HEK293 (cell line): ENCODE data around the gene TPI1.

ENCODE experiments used
- CTCF ChIA-PET: fragments of 350-600 bp; formaldehyde crosslinking; extraction: SDS; loops from one replicate; lab custom pipeline; 2021; ENCODE audit warnings: antibody characterized with exemption; lab: Yijun Ruan, JAX
- POLR2A ChIA-PET: fragments of 300-600 bp; formaldehyde crosslinking; extraction: SDS; loops from one replicate; lab custom pipeline; 2020; ENCODE audit warnings: antibody characterized with exemption, inconsistent platforms; lab: Yijun Ruan, JAX
- H3K27ac ChIP-seq: fragments of 200-500 bp; sonication (Bioruptor generic); 2 replicates; pipeline ENCODE4 v1.5.1; 2014; ENCODE audit warnings: low read depth, low read length, control low read depth, inconsistent platforms; ENCODE audit errors: extremely low read depth
- H3K36me3 ChIP-seq, 2 experiments: fragments of 200-500 bp in 1 of 2; sonication (Bioruptor generic) in 1 of 2; 1 replicate in 1 of 2; 2 replicates in 1 of 2; pipeline ENCODE4 v1.5.1; 2014 to 2017; ENCODE audit warnings: inconsistent platforms in 2 of 2, low read length in 2 of 2; ENCODE audit not compliant: control insufficient read depth in 2 of 2, insufficient read depth in 1 of 2
- H3K4me1 ChIP-seq: fragments of 200-500 bp; sonication (Bioruptor generic); 2 replicates; pipeline ENCODE4 v1.5.1; 2014; ENCODE audit warnings: mild to moderate bottlenecking, low read length, inconsistent platforms; ENCODE audit not compliant: control insufficient read depth, insufficient read depth
- H3K4me3 ChIP-seq: 2 replicates; pipeline ENCODE4 v1.5.1; 2011; ENCODE audit warnings: low read depth, mild to moderate bottlenecking, control low read depth, low read length, moderate library complexity
- H3K9me3 ChIP-seq: fragments of 200-500 bp; sonication (Bioruptor generic); 2 replicates; pipeline ENCODE4 v1.5.1; 2014; ENCODE audit warnings: low read depth, low read length, inconsistent platforms; ENCODE audit not compliant: control insufficient read depth, insufficient read depth
- OSR2 ChIP-seq: fragments of 450-650 bp; formaldehyde crosslinking; IDR thresholded peaks from 2 replicates; pipeline ENCODE4 v1.5.1; 2016; ENCODE audit warnings: missing biosample characterization, missing genetic modification characterization
- OVOL3 ChIP-seq: fragments of 450-650 bp; formaldehyde crosslinking; IDR thresholded peaks from 2 replicates; pipeline ENCODE4 v1.5.1; 2016; ENCODE audit warnings: missing biosample characterization, missing genetic modification characterization
- REPIN1 ChIP-seq: fragments of 450-650 bp; formaldehyde crosslinking; IDR thresholded peaks from 2 replicates; pipeline ENCODE4 v1.5.1; 2017; ENCODE audit warnings: missing biosample characterization, missing genetic modification characterization, low read depth
- SP2 ChIP-seq: fragments of 450-650 bp; formaldehyde crosslinking; IDR thresholded peaks from 2 replicates; pipeline ENCODE4 v1.5.1; 2016; ENCODE audit warnings: missing biosample characterization, missing genetic modification characterization
- TCF7L2 ChIP-seq: IDR thresholded peaks from 2 replicates; pipeline ENCODE4 v1.6.1; 2011; ENCODE audit warnings: low read depth, mild to moderate bottlenecking, inconsistent platforms, low read length, moderate library complexity, borderline replicate concordance
- TRIM28 ChIP-seq: IDR thresholded peaks from 2 replicates; pipeline ENCODE4 v1.6.1; 2011; ENCODE audit warnings: low read length, control low read depth, borderline replicate concordance
- ZBTB1 ChIP-seq: fragments of 450-650 bp; formaldehyde crosslinking; IDR thresholded peaks from 2 replicates; pipeline ENCODE4 v1.5.1; 2016; ENCODE audit warnings: missing biosample characterization, missing genetic modification characterization
- ZEB2 ChIP-seq: fragments of 450-650 bp; formaldehyde crosslinking; IDR thresholded peaks from 2 replicates; pipeline ENCODE4 v1.5.1; 2016; ENCODE audit warnings: missing biosample characterization, missing genetic modification characterization
- ZIC2 ChIP-seq: fragments of 450-650 bp; formaldehyde crosslinking; IDR thresholded peaks from 2 replicates; pipeline ENCODE4 v1.5.1; 2016; ENCODE audit warnings: missing biosample characterization, missing genetic modification characterization
- ZNF169 ChIP-seq: fragments of 450-650 bp; formaldehyde crosslinking; IDR thresholded peaks from 2 replicates; pipeline ENCODE4 v1.5.1; 2016; ENCODE audit warnings: missing biosample characterization, missing genetic modification characterization
- ZNF239 ChIP-seq: fragments of 450-650 bp; formaldehyde crosslinking; IDR thresholded peaks from 2 replicates; pipeline ENCODE4 v1.5.1; 2016; ENCODE audit warnings: missing biosample characterization, missing genetic modification characterization
- ZNF248 ChIP-seq: fragments of 450-650 bp; formaldehyde crosslinking; IDR thresholded peaks from 2 replicates; pipeline ENCODE4 v1.5.1; 2017; ENCODE audit warnings: missing biosample characterization, missing genetic modification characterization
- ZNF311 ChIP-seq: fragments of 450-650 bp; formaldehyde crosslinking; IDR thresholded peaks from 2 replicates; pipeline ENCODE4 v1.5.1; 2017; ENCODE audit warnings: missing biosample characterization, missing genetic modification characterization, borderline replicate concordance
- ZNF341 ChIP-seq: fragments of 450-650 bp; formaldehyde crosslinking; IDR thresholded peaks from 2 replicates; pipeline ENCODE4; 2016; ENCODE audit warnings: low read depth, missing biosample characterization, missing genetic modification characterization
- ZNF426 ChIP-seq: fragments of 450-650 bp; formaldehyde crosslinking; IDR thresholded peaks from 2 replicates; pipeline ENCODE4 v1.5.1; 2017; ENCODE audit warnings: missing biosample characterization, missing genetic modification characterization, mild to moderate bottlenecking, inconsistent platforms, moderate library complexity
- ZNF433 ChIP-seq: fragments of 450-650 bp; formaldehyde crosslinking; IDR thresholded peaks from 2 replicates; pipeline ENCODE4 v1.5.1; 2016; ENCODE audit warnings: missing biosample characterization, missing genetic modification characterization, low read depth
- ZNF529 ChIP-seq: fragments of 450-650 bp; formaldehyde crosslinking; IDR thresholded peaks from 2 replicates; pipeline ENCODE4 v1.5.1; 2017; ENCODE audit warnings: missing genetic modification characterization, missing biosample characterization; ENCODE audit not compliant: insufficient replicate concordance
- ZNF76 ChIP-seq: fragments of 450-650 bp; formaldehyde crosslinking; IDR thresholded peaks from 2 replicates; pipeline ENCODE4; 2016; ENCODE audit warnings: low read depth, missing biosample characterization, missing genetic modification characterization, borderline replicate concordance
- ZNF776 ChIP-seq: fragments of 450-650 bp; formaldehyde crosslinking; IDR thresholded peaks from 2 replicates; pipeline ENCODE4 v1.5.0; 2017; ENCODE audit warnings: missing biosample characterization, missing genetic modification characterization, borderline replicate concordance
- ZNF791 ChIP-seq: fragments of 450-650 bp; formaldehyde crosslinking; IDR thresholded peaks from 2 replicates; pipeline ENCODE4 v1.5.1; 2016; ENCODE audit warnings: missing biosample characterization, missing genetic modification characterization
- ZNF837 ChIP-seq: fragments of 450-650 bp; formaldehyde crosslinking; IDR thresholded peaks from 2 replicates; pipeline ENCODE4 v1.5.1; 2016; ENCODE audit warnings: missing biosample characterization, missing genetic modification characterization
- TF ChIP-seq, protein P1 (sequence below): fragments of 450-650 bp; formaldehyde crosslinking; IDR thresholded peaks from 2 replicates; pipeline ENCODE4 v1.5.1; 2016; ENCODE audit warnings: missing biosample characterization, missing genetic modification characterization
- TF ChIP-seq, protein P2 (sequence below): fragments of 450-650 bp; formaldehyde crosslinking; optimal IDR thresholded peaks from 2 replicates; pipeline ENCODE3; 2016; ENCODE audit warnings: missing biosample characterization, mild to moderate bottlenecking, missing genetic modification characterization
- TF ChIP-seq, protein P3 (sequence below): fragments of 450-650 bp; formaldehyde crosslinking; IDR thresholded peaks from 2 replicates; pipeline ENCODE4 v1.5.1; 2017; ENCODE audit warnings: missing biosample characterization, missing genetic modification characterization
- TF ChIP-seq, protein P4 (sequence below): fragments of 450-650 bp; formaldehyde crosslinking; IDR thresholded peaks from 2 replicates; pipeline ENCODE4 v1.5.1; 2016; ENCODE audit warnings: missing biosample characterization, missing genetic modification characterization
- TF ChIP-seq, protein P5 (sequence below): fragments of 450-650 bp; formaldehyde crosslinking; IDR thresholded peaks from 2 replicates; pipeline ENCODE4 v1.5.1; 2016; ENCODE audit warnings: missing biosample characterization, missing genetic modification characterization

TPI1 gene

DNA sequence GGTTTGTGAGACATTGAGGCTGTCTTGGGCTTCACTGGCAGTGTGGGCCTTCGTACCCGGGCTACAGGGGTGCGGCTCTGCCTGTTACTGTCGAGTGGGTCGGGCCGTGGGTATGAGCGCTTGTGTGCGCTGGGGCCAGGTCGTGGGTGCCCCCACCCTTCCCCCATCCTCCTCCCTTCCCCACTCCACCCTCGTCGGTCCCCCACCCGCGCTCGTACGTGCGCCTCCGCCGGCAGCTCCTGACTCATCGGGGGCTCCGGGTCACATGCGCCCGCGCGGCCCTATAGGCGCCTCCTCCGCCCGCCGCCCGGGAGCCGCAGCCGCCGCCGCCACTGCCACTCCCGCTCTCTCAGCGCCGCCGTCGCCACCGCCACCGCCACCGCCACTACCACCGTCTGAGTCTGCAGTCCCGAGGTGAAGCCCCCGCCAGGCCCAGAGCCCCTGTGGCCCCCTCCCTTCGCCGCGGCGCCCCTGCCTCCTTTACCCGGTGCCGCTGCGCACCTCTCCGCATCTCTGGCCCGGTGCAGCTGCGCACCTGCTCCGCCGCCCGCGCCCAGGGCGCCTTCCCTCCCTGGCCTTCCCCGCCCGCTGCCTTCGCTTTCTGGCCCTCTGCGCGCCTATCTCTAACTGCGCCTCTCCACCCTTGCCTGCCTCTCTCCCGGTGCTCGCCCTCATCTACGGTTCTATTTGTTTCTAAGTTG lies 47.1 kb downstream of the TPI1 start, which contains the start of gene ENO2:
Gene ENO2, plus strand, starts transcription at position 335 of the 701 bp plus-strand sequence. CDS start 1,253 bp downstream, outside the sequence.
- H3K9me3 ChIP-seq = no peaks in the 10 kb centered on the region
- peak within 1 kb of the TSS; percentile 60 for H3K4me3 ChIP-seq
- ChIA-PET CTCF (interaction anchor here (0.7 kb wide), 1 partner anchor 9 kb away, joined by 3 read pairs; no protein-coding TSS in a partner anchor), POLR2A (interaction anchor here (0.6 to 1.7 kb wide), 9 partner anchors 8 to 284 kb away, joined by 3 to 8 read pairs (median 4); partner anchors contain the start of genes C12orf57, RNU7-1 and SPSB2)
- H3K27ac ChIP-seq = peak within 1 kb of the TSS; percentile 51; the same call in 1 of the 2 replicates
- H3K4me1 ChIP-seq = peaks cover 7% of the 10 kb centered on the region
- H3K36me3 ChIP-seq = peaks cover 7 to 31% of the 10 kb centered on the region in 2 experiments; a peak in 2 of 3 replicates
- no peak for TF ChIP-seq TRIM28
- no peak for TF ChIP-seq SP2 (tag by site-specific recombination)
- TF ChIP-seq ZNF311 (tag by site-specific recombination) = no peak
- no peak for TF ChIP-seq REPIN1
- TF ChIP-seq, protein P1, sequence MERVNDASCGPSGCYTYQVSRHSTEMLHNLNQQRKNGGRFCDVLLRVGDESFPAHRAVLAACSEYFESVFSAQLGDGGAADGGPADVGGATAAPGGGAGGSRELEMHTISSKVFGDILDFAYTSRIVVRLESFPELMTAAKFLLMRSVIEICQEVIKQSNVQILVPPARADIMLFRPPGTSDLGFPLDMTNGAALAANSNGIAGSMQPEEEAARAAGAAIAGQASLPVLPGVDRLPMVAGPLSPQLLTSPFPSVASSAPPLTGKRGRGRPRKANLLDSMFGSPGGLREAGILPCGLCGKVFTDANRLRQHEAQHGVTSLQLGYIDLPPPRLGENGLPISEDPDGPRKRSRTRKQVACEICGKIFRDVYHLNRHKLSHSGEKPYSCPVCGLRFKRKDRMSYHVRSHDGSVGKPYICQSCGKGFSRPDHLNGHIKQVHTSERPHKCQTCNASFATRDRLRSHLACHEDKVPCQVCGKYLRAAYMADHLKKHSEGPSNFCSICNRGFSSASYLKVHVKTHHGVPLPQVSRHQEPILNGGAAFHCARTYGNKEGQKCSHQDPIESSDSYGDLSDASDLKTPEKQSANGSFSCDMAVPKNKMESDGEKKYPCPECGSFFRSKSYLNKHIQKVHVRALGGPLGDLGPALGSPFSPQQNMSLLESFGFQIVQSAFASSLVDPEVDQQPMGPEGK (tag by site-specific recombination) = peak; percentile 92
- no peak for TF ChIP-seq ZNF248 (tag by site-specific recombination)
- TF ChIP-seq ZNF239 = 0 out of 2 replicates have a peak, but pooled peaks have one; percentile 24
- no peak for TF ChIP-seq ZNF341 (tag by site-specific recombination)
- peak; percentile 70; the same call in 1 of the 2 replicates for TF ChIP-seq ZEB2
- TF ChIP-seq OVOL3 (tag by site-specific recombination) = no peak
- peak; percentile 86 for TF ChIP-seq OSR2
- TF ChIP-seq, protein P2, sequence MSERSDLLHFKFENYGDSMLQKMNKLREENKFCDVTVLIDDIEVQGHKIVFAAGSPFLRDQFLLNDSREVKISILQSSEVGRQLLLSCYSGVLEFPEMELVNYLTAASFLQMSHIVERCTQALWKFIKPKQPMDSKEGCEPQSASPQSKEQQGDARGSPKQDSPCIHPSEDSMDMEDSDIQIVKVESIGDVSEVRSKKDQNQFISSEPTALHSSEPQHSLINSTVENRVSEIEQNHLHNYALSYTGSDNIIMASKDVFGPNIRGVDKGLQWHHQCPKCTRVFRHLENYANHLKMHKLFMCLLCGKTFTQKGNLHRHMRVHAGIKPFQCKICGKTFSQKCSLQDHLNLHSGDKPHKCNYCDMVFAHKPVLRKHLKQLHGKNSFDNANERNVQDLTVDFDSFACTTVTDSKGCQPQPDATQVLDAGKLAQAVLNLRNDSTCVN = peak; percentile 84
- TF ChIP-seq ZNF776 = no peak
- TF ChIP-seq, protein P3, sequence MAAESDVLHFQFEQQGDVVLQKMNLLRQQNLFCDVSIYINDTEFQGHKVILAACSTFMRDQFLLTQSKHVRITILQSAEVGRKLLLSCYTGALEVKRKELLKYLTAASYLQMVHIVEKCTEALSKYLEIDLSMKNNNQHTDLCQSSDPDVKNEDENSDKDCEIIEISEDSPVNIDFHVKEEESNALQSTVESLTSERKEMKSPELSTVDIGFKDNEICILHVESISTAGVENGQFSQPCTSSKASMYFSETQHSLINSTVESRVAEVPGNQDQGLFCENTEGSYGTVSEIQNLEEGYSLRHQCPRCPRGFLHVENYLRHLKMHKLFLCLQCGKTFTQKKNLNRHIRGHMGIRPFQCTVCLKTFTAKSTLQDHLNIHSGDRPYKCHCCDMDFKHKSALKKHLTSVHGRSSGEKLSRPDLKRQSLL (tag by site-specific recombination) = 0 out of 2 replicates have a peak, but pooled peaks have one; percentile 7
- no peak for TF ChIP-seq ZNF426
- TF ChIP-seq, protein P4, sequence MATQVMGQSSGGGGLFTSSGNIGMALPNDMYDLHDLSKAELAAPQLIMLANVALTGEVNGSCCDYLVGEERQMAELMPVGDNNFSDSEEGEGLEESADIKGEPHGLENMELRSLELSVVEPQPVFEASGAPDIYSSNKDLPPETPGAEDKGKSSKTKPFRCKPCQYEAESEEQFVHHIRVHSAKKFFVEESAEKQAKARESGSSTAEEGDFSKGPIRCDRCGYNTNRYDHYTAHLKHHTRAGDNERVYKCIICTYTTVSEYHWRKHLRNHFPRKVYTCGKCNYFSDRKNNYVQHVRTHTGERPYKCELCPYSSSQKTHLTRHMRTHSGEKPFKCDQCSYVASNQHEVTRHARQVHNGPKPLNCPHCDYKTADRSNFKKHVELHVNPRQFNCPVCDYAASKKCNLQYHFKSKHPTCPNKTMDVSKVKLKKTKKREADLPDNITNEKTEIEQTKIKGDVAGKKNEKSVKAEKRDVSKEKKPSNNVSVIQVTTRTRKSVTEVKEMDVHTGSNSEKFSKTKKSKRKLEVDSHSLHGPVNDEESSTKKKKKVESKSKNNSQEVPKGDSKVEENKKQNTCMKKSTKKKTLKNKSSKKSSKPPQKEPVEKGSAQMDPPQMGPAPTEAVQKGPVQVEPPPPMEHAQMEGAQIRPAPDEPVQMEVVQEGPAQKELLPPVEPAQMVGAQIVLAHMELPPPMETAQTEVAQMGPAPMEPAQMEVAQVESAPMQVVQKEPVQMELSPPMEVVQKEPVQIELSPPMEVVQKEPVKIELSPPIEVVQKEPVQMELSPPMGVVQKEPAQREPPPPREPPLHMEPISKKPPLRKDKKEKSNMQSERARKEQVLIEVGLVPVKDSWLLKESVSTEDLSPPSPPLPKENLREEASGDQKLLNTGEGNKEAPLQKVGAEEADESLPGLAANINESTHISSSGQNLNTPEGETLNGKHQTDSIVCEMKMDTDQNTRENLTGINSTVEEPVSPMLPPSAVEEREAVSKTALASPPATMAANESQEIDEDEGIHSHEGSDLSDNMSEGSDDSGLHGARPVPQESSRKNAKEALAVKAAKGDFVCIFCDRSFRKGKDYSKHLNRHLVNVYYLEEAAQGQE (tag by site-specific recombination) = no peak
- TF ChIP-seq ZNF76 (tag by site-specific recombination) = peak; percentile 44; the same call in 1 of the 2 replicates
- no peak for TF ChIP-seq ZNF433
- no peak for TF ChIP-seq ZIC2
- TF ChIP-seq TCF7L2 = no peak
- TF ChIP-seq ZNF169 (tag by site-specific recombination) = no peak
- TF ChIP-seq ZNF837 (tag by site-specific recombination) = no peak
- no peak for TF ChIP-seq ZNF529 (tag by site-specific recombination)
- TF ChIP-seq, protein P5, sequence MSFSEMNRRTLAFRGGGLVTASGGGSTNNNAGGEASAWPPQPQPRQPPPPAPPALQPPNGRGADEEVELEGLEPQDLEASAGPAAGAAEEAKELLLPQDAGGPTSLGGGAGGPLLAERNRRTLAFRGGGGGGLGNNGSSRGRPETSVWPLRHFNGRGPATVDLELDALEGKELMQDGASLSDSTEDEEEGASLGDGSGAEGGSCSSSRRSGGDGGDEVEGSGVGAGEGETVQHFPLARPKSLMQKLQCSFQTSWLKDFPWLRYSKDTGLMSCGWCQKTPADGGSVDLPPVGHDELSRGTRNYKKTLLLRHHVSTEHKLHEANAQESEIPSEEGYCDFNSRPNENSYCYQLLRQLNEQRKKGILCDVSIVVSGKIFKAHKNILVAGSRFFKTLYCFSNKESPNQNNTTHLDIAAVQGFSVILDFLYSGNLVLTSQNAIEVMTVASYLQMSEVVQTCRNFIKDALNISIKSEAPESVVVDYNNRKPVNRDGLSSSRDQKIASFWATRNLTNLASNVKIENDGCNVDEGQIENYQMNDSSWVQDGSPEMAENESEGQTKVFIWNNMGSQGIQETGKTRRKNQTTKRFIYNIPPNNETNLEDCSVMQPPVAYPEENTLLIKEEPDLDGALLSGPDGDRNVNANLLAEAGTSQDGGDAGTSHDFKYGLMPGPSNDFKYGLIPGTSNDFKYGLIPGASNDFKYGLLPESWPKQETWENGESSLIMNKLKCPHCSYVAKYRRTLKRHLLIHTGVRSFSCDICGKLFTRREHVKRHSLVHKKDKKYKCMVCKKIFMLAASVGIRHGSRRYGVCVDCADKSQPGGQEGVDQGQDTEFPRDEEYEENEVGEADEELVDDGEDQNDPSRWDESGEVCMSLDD = peak; percentile 53; the same call in 1 of the 2 replicates
- no peak for TF ChIP-seq ZNF791 (tag by site-specific recombination)
- no peak for TF ChIP-seq ZBTB1 (tag by site-specific recombination)
